GOT3 (cell line): ENCODE data around the gene PSMD1.
"Not testable (repeated sequence)": the region's sequence is repeated elsewhere in the genome, so short reads cannot be mapped to it uniquely, and the experiment has no call there.

Experiments
- DNase-seq: peaks from one replicate; lab custom pipeline; 2025; ENCODE audit warnings: mixed read lengths; lab: John Stamatoyannopoulos, UW

Gene PSMD1

GRCh38 chr2:231160701-231161100 lies 104.0 kb downstream of the PSMD1 start:
- DNase-seq: no peak

GRCh38 chr2:231161252-231161839 lies 104.7 kb downstream of the PSMD1 start:
- no peak for DNase-seq

- DNase-seq: no peak
Measured at GRCh38 chr2:231161877-231162329, 105.2 kb downstream of the PSMD1 start.

- DNase-seq: no peak
Measured at GRCh38 chr2:231163011-231163410, 106.3 kb downstream of the PSMD1 start.

GRCh38 chr2:231163414-231164095 lies 106.9 kb downstream of the PSMD1 start:
- DNase-seq: no peak

GRCh38 chr2:231167745-231168459 lies 111.2 kb downstream of the PSMD1 start:
- DNase-seq: no peak

- no peak for DNase-seq
Measured at GRCh38 chr2:231168460-231169139, 111.9 kb downstream of the PSMD1 start.

GRCh38 chr2:231169488-231169887 lies 112.8 kb downstream of the PSMD1 start:
- no peak for DNase-seq

- DNase-seq: no peak
Measured at GRCh38 chr2:231170055-231170454, 113.4 kb downstream of the PSMD1 start.

- no peak for DNase-seq
Measured at GRCh38 chr2:231172025-231172424, 115.4 kb downstream of the PSMD1 start.

- no peak for DNase-seq
Measured at GRCh38 chr2:231174211-231174651, 117.6 kb downstream of the PSMD1 start.

- DNase-seq: no peak
Measured at GRCh38 chr2:231176066-231176465, 119.4 kb downstream of the PSMD1 start.

- DNase-seq: no peak
Measured at GRCh38 chr2:231177156-231178025, 120.7 kb downstream of the PSMD1 start.

GRCh38 chr2:231178805-231179204 lies 122.1 kb downstream of the PSMD1 start:
- DNase-seq: not testable (repeated sequence)

- DNase-seq: no peak
Measured at GRCh38 chr2:231181860-231182512, 125.3 kb downstream of the PSMD1 start.

GRCh38 chr2:231182513-231182899 lies 125.8 kb downstream of the PSMD1 start:
- no peak for DNase-seq

GRCh38 chr2:231183851-231184250 lies 127.2 kb downstream of the PSMD1 start:
- DNase-seq: no peak

GRCh38 chr2:231184319-231184718 lies 127.7 kb downstream of the PSMD1 start:
- no peak for DNase-seq

GRCh38 chr2:231185050-231185725 lies 128.5 kb downstream of the PSMD1 start:
- no peak for DNase-seq

- no peak for DNase-seq
Measured at GRCh38 chr2:231185886-231186285, 129.2 kb downstream of the PSMD1 start.
